H1 (cell line): ENCODE measurements around the gene CPNE4. TPM values are rescaled to one million over a fixed set of nuclear protein-coding genes. Genes with fewer than 3 reads are reported as not detected.

ENCODE experiments used
- ATF3 ChIP-seq: IDR thresholded peaks from 2 replicates; pipeline ENCODE4 v1.6.1; 2011; ENCODE audit warnings: low read depth, mild to moderate bottlenecking, low read length; ENCODE audit not compliant: insufficient read depth
- BACH1 ChIP-seq: IDR thresholded peaks from 2 replicates; pipeline ENCODE4 v1.6.1; 2012; ENCODE audit warnings: low read length, improper control_type of control experiment
- POLR2A ChIP-seq, 2 experiments: IDR thresholded peaks; 1 replicate in 1 of 2; 2 replicates in 1 of 2; pipeline ENCODE4 v1.6.1; 2011; ENCODE audit warnings: low read depth in 2 of 2, low read length in 2 of 2, mild to moderate bottlenecking in 2 of 2; ENCODE audit errors: control extremely low read depth in 1 of 2
- SIX5 ChIP-seq: IDR thresholded peaks from 2 replicates; pipeline ENCODE4 v1.6.1; 2011; ENCODE audit warnings: mild to moderate bottlenecking, low read depth, low read length
- polyA plus RNA-seq, 7 experiments: library from polyadenylated mRNA; depleted of rRNA in 3 of 7; stranded (reverse) in 5 of 7; unstranded in 2 of 7; fragments of >200 nt in 5 of 7; fragments of 200-250 nt in 2 of 7; gene quantifications; 1 replicate in 5 of 7; 2 replicates in 1 of 7; 4 replicates in 1 of 7; pipeline versions ENCODE4 v1.2.1 to v1.2.3, GENCODE V29; 2011 to 2013; ENCODE audit warnings: missing spikeins in 2 of 7, mixed read lengths in 2 of 7
- total RNA-seq: library from RNA; stranded (reverse); fragmentation: NEBNext Ultra II Directional; extraction: Animal tissue kit (Norgen Biotek cat#: 25700); gene quantifications from 2 replicates; pipeline ENCODE4 v1.2.1, GENCODE V29; 2021
- TF ChIP-seq, protein P1 (sequence below): fragments of 300-600 bp; sonication (generic); IDR thresholded peaks from 2 replicates; pipeline ENCODE4 v1.7.1; 2012; ENCODE audit warnings: low read length, moderate library complexity, mild to moderate bottlenecking, inconsistent platforms; ENCODE audit not compliant: insufficient replicate concordance

The CPNE4 gene
- total and polyA plus RNA-seq, 2 of the 8 experiments (the other 6 are each of a cell fraction or from before 2014, with no cell fraction given) = 0.82 to 3.8 TPM

DNA sequence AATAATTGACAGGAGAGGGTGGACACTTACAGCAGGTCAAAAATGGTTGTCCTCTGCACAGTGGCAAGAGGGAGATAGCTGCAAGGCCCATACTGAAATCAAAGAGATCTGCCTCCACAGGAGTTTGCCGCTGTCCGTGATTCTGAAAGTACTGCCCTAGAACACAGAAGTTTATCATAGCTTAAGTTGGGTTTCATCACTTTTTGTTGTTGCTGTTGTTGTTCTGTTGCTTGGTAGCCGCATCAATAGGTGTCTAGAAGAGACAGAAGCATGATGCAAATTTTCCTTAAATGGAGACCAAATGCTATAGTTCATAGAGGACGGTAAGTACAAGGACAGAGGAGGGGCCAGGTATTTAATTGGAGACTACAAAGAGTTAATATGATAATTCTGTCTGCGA, 412.1 kb downstream of the CPNE4 start (continued):
- TF ChIP-seq, protein P1, sequence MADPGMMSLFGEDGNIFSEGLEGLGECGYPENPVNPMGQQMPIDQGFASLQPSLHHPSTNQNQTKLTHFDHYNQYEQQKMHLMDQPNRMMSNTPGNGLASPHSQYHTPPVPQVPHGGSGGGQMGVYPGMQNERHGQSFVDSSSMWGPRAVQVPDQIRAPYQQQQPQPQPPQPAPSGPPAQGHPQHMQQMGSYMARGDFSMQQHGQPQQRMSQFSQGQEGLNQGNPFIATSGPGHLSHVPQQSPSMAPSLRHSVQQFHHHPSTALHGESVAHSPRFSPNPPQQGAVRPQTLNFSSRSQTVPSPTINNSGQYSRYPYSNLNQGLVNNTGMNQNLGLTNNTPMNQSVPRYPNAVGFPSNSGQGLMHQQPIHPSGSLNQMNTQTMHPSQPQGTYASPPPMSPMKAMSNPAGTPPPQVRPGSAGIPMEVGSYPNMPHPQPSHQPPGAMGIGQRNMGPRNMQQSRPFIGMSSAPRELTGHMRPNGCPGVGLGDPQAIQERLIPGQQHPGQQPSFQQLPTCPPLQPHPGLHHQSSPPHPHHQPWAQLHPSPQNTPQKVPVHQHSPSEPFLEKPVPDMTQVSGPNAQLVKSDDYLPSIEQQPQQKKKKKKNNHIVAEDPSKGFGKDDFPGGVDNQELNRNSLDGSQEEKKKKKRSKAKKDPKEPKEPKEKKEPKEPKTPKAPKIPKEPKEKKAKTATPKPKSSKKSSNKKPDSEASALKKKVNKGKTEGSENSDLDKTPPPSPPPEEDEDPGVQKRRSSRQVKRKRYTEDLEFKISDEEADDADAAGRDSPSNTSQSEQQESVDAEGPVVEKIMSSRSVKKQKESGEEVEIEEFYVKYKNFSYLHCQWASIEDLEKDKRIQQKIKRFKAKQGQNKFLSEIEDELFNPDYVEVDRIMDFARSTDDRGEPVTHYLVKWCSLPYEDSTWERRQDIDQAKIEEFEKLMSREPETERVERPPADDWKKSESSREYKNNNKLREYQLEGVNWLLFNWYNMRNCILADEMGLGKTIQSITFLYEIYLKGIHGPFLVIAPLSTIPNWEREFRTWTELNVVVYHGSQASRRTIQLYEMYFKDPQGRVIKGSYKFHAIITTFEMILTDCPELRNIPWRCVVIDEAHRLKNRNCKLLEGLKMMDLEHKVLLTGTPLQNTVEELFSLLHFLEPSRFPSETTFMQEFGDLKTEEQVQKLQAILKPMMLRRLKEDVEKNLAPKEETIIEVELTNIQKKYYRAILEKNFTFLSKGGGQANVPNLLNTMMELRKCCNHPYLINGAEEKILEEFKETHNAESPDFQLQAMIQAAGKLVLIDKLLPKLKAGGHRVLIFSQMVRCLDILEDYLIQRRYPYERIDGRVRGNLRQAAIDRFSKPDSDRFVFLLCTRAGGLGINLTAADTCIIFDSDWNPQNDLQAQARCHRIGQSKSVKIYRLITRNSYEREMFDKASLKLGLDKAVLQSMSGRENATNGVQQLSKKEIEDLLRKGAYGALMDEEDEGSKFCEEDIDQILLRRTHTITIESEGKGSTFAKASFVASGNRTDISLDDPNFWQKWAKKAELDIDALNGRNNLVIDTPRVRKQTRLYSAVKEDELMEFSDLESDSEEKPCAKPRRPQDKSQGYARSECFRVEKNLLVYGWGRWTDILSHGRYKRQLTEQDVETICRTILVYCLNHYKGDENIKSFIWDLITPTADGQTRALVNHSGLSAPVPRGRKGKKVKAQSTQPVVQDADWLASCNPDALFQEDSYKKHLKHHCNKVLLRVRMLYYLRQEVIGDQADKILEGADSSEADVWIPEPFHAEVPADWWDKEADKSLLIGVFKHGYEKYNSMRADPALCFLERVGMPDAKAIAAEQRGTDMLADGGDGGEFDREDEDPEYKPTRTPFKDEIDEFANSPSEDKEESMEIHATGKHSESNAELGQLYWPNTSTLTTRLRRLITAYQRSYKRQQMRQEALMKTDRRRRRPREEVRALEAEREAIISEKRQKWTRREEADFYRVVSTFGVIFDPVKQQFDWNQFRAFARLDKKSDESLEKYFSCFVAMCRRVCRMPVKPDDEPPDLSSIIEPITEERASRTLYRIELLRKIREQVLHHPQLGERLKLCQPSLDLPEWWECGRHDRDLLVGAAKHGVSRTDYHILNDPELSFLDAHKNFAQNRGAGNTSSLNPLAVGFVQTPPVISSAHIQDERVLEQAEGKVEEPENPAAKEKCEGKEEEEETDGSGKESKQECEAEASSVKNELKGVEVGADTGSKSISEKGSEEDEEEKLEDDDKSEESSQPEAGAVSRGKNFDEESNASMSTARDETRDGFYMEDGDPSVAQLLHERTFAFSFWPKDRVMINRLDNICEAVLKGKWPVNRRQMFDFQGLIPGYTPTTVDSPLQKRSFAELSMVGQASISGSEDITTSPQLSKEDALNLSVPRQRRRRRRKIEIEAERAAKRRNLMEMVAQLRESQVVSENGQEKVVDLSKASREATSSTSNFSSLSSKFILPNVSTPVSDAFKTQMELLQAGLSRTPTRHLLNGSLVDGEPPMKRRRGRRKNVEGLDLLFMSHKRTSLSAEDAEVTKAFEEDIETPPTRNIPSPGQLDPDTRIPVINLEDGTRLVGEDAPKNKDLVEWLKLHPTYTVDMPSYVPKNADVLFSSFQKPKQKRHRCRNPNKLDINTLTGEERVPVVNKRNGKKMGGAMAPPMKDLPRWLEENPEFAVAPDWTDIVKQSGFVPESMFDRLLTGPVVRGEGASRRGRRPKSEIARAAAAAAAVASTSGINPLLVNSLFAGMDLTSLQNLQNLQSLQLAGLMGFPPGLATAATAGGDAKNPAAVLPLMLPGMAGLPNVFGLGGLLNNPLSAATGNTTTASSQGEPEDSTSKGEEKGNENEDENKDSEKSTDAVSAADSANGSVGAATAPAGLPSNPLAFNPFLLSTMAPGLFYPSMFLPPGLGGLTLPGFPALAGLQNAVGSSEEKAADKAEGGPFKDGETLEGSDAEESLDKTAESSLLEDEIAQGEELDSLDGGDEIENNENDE = no peak
- TF ChIP-seq ATF3 (no peak), BACH1 (no peak), POLR2A (IDR thresholded peaks at IDR 0.05; ENCODE audit: control extremely low read depth in 1 of 2, low read depth in 2 of 2, low read length in 2 of 2) (no peak), SIX5 (no peak)
- TF ChIP-seq, all 59 proteins: peak for 0
